Coronary artery (tissue), 2 donors: ENCODE results near the gene HSDL2.

Experiments
- DNase-seq: peaks from one replicate; pipeline ENCODE4 v3.0.0-alpha.2; 2017; ENCODE audit warnings: low spot score
- H3K27ac ChIP-seq, 2 donors: fragments of 200-600 bp; sonication (generic); one replicate each; pipeline ENCODE4 v1.5.1; 2016 to 2019
- H3K4me3 ChIP-seq: fragments of 200-600 bp; sonication (generic); 2 replicates; pipeline ENCODE4 v1.5.1; 2016; ENCODE audit warnings: mild to moderate bottlenecking, moderate library complexity
- CTCF ChIP-seq: fragments of 200-600 bp; sonication (generic); IDR thresholded peaks from one replicate; pipeline ENCODE4 v1.5.1; 2019; ENCODE audit warnings: antibody characterized with exemption

HSDL2 gene

DNA sequence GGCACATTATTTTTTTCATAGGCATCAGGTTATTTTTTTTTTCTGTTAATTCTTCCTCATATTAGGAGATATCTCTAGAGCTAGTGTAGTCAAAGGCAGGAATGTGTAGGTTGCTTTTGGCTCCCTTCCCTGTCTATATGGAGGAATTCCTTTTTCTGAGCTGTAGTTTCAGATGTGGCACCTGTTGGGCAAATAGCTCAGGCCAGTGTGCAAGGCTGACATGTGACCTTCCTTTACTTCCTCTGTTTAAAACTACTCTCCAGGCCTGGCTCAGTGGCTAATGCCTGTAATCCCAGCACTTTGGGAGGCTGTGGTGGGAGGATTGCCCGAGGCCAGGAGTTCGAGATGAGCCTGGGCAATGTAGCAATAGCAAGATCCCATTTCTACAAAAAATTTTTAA lies 66.2 kb downstream of the HSDL2 start:
- Histone ChIP-seq H3K4me3 (no peak overlapping the region), H3K27ac (peak overlapping the region in 1 of 2 donors; percentile 75)
- no peak for DNase-seq
- no peak for TF ChIP-seq CTCF

DNA sequence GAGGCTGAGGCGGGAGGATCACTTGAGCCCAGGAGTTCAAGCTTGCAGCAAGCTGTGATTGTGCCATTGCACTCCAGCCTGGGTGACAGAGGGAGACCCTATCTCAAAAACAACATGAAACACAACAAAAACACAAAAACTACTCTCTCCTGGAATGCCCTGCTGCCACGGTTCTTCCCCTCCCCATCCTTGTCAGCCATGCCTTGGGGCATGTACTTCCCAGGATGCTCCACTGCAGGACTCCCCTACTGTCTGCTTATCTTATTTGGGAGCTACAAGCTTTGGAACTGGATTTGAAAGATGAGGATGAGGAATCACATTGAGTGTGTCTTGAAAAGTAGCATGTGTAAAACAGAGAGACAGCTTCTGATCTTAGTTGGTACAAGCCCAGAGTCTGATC lies 66.6 kb downstream of the HSDL2 start:
- Histone ChIP-seq H3K27ac (peak overlapping the region in 1 of 2 donors; percentile 75), H3K4me3 (no peak overlapping the region)
- DNase-seq = no peak
- TF ChIP-seq CTCF = no peak

DNA sequence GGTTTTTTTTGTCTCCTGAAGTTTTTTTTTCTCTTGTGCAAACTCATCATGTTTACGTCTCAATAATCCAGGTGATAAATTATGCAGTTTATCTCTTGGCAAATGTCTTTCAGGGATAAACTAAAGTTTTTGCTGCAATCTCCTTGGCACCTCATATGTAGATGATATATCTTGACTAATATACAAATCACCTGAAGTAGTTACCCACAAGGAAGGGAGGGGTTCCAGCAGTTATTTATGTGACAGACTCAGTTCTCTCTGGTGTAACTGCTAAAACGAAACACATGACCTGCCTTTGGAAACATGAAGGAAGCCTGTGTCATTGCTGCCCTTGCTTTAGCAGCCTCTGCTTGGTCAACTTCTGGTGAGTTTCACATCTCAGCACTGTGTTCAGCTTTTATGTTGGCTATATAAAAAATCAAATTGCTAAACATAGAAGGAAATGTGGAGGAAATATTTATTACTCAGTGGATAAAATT lies 67.4 kb downstream of the HSDL2 start:
- DNase-seq = no peak
- peak overlapping the region; percentile 75 to 77 for H3K27ac ChIP-seq
- no peak for TF ChIP-seq CTCF
- H3K4me3 ChIP-seq = no peak overlapping the region

- TF ChIP-seq CTCF = no peak
- DNase-seq = no peak
- no peak overlapping the region for H3K4me3 ChIP-seq
- H3K27ac ChIP-seq = no peak overlapping the region
Observed at GRCh38 chr9:112462855-112463254, 82.9 kb downstream of the HSDL2 start.

DNA sequence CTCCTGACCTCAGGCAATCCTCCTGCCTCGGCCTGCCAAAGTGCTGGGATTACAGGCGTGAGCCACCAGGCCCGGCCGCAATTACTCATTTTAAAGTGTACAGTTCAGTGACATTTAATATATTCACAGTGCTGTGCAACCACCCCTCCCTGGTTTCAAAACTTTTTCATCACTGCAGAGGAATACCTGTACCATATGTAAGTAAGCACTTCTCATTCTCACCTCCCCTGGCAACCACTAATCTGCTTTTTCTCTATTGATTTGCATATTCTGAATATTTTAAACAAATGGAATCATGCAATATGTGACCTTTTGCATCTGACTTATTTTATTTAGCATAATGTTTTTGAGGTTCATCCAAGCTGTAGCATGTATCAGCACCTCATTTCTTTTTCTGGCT lies 85.4 kb downstream of the HSDL2 start:
- no peak for TF ChIP-seq CTCF
- DNase-seq = no peak

GRCh38 chr9:112472996-112473395 lies 93.1 kb downstream of the HSDL2 start:
- no peak for TF ChIP-seq CTCF
- Histone ChIP-seq H3K4me3 (no peak overlapping the region), H3K27ac (no peak overlapping the region)
- DNase-seq = no peak

More for the DNA sequence above, 85.4 kb downstream of the HSDL2 start:
- H3K27ac ChIP-seq = no peak overlapping the region
- H3K4me3 ChIP-seq = no peak overlapping the region

- DNase-seq = no peak
Observed at GRCh38 chr9:112473986-112474385, 94.1 kb downstream of the HSDL2 start.

More at GRCh38 chr9:112473986-112474385, 94.1 kb downstream of the HSDL2 start:
- Histone ChIP-seq H3K4me3 (no peak overlapping the region), H3K27ac (no peak overlapping the region)
- no peak for TF ChIP-seq CTCF
